Measurements from ENCODE around the gene SENP8.

DNA sequence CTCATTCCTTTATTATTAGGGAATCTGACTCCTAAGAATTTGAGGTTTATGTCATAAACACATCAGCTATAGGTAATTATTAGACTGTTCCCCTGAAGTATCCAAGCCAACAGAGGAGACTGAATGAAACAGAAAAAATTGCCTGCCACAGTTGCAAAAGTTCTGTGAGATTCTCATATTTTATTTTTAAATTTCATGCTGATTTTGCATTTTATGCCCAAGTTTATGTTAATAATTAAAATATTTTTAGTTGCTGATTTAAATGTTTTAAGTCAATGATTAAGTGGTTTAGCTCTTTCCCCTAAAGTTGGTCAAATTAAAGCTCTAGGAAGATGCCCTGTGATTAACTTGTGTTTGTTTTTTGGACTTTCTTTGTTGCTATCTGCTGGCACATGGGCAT, 10.2 kb downstream of the SENP8 start:
- TF ChIP-seq, protein P1, sequence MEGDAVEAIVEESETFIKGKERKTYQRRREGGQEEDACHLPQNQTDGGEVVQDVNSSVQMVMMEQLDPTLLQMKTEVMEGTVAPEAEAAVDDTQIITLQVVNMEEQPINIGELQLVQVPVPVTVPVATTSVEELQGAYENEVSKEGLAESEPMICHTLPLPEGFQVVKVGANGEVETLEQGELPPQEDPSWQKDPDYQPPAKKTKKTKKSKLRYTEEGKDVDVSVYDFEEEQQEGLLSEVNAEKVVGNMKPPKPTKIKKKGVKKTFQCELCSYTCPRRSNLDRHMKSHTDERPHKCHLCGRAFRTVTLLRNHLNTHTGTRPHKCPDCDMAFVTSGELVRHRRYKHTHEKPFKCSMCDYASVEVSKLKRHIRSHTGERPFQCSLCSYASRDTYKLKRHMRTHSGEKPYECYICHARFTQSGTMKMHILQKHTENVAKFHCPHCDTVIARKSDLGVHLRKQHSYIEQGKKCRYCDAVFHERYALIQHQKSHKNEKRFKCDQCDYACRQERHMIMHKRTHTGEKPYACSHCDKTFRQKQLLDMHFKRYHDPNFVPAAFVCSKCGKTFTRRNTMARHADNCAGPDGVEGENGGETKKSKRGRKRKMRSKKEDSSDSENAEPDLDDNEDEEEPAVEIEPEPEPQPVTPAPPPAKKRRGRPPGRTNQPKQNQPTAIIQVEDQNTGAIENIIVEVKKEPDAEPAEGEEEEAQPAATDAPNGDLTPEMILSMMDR (IDR thresholded peaks at IDR 0.05; ENCODE audit: low read depth, low read length, missing input control) = no peak
- TF ChIP-seq FOXA1 (IDR thresholded peaks at IDR 0.05) (no peak), RAD21 (IDR thresholded peaks at IDR 0.05) (no peak), EGR1 (IDR thresholded peaks at IDR 0.05; ENCODE audit: low read depth in 2 of 2) (no peak), GABPA (IDR thresholded peaks at IDR 0.05 in 1 of 2, conservative IDR thresholded peaks at IDR 0.05 in 1 of 2) (no peak), JUND (IDR thresholded peaks at IDR 0.05) (no peak), YY1 (IDR thresholded peaks at IDR 0.05) (no peak)
